Measurements from ENCODE around the gene ACSS1. TPM values are rescaled to one million over a fixed set of nuclear protein-coding genes. Genes with fewer than 3 reads are reported as not detected.

ACSS1 gene
- total RNA-seq, 1 experiment from 2014 or later: 2.3 TPM

DNA sequence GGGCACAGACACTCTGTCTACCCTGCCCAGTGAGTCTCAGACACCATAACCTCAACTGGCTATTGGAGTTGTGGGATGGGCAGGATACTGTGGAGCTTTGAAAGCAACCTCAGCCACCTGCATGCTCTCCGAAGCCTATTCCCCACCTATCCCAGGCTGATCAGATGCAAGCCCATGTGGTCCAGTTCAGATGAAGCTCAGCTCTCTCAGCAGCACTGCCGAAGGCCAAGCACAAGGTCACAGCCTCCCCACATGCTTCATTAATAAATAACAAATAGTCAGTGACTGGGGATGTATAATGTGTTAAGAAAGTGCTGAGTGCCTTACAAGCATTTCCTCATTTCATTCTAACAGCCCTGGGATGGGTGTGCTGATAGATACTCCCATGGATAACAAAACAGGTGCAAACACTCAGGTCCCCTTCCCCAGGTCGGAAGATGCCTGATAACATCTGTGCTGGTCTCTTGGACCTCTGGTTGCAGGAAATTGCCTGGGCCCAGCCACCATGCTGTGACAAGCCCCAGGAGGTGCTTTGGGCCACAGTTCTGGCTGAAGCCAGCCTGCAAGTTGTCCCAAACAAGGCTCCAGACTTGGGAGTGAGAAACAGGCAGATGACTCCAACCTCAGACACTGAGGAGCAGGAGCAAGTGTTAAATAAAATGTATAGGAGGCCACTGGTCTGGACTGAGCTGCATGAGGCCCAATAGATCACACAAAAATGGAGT is 3.7 kb downstream of the ACSS1 start:
- no peaks in the 10 kb centered on the region for H3K27me3 ChIP-seq (ENCODE audit: low read length)
- no peak overlapping the region for H2AFZ ChIP-seq (ENCODE audit: low read length)
- POLR2A ChIA-PET (ENCODE audit: unreplicated experiment): no interaction called here
- TF ChIP-seq EZH2 (IDR thresholded peaks at IDR 0.05; ENCODE audit: low read length, unreplicated experiment): no peak
- H3K9me3 ChIP-seq (ENCODE audit: low read length): no peaks in the 10 kb centered on the region
- no peak overlapping the region for H3K4me3 ChIP-seq (ENCODE audit: low read length)
- peaks cover 20% of the 10 kb centered on the region for H3K4me1 ChIP-seq (ENCODE audit: insufficient read depth, low read length)
- intact Hi-C loops (cut with micrococcal nuclease): no loop called here
- no peaks in the 10 kb centered on the region for H3K36me3 ChIP-seq (ENCODE audit: low read depth, low read length)
- H3K9me2 ChIP-seq (replicated peaks; ENCODE audit: low read length): no peaks in the 10 kb centered on the region
- CTCF ChIA-PET: no interaction called here
- H3F3A ChIP-seq (ENCODE audit: low read length, unreplicated experiment): no peaks in the 10 kb centered on the region
- ATAC-seq (no peak), DNase-seq (no peak)
- no peak overlapping the region for H3K9ac ChIP-seq (ENCODE audit: low read length)
- no peak overlapping the region for H3K4me2 ChIP-seq (ENCODE audit: low read length)
- no peak overlapping the region for H3K27ac ChIP-seq (ENCODE audit: low read length)
- no peaks in the 10 kb centered on the region for H3K79me2 ChIP-seq (ENCODE audit: low read length)
- no peaks in the 10 kb centered on the region for H4K20me1 ChIP-seq (ENCODE audit: low read length)
- no TSS peak for BruUV-seq (replicated peaks)

DNA sequence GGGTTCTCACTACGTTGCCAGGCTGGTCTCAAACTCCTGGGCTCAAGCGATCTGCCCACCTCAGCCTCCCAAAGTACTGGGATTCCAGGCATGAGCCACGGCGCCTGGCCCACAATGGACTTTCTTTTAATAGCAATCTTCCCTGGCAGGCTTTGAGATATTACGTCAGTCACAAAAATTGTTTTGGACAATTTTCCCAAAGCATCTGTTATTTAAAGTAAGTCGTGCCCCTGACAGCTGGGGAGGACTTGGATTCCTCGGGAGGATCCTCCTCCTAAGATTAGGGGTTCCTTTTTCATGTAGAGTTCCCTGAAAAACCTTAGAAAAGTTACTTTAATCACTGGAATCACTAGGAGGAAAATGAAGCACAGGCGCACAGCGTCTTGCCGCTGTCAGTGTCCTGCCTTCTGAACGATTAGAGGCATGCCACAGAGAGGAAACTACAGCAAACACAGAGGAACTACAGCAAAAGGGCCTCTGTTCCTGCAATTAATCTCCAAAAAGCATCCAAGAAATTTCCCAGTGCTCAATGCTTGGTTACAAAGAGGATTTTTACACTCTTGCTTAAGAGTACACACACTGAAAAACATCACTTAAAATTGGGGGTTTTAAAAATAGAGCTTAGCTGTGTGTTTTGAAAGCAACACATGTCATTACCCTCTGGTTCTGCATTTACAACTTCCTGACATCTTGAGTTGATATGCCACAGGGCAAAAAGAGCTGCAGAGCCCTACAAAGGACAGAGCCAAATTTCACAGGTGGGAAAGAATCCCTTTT is 4.5 kb downstream of the ACSS1 start:
- POLR2A ChIA-PET (ENCODE audit: unreplicated experiment): no interaction called here

DNA sequence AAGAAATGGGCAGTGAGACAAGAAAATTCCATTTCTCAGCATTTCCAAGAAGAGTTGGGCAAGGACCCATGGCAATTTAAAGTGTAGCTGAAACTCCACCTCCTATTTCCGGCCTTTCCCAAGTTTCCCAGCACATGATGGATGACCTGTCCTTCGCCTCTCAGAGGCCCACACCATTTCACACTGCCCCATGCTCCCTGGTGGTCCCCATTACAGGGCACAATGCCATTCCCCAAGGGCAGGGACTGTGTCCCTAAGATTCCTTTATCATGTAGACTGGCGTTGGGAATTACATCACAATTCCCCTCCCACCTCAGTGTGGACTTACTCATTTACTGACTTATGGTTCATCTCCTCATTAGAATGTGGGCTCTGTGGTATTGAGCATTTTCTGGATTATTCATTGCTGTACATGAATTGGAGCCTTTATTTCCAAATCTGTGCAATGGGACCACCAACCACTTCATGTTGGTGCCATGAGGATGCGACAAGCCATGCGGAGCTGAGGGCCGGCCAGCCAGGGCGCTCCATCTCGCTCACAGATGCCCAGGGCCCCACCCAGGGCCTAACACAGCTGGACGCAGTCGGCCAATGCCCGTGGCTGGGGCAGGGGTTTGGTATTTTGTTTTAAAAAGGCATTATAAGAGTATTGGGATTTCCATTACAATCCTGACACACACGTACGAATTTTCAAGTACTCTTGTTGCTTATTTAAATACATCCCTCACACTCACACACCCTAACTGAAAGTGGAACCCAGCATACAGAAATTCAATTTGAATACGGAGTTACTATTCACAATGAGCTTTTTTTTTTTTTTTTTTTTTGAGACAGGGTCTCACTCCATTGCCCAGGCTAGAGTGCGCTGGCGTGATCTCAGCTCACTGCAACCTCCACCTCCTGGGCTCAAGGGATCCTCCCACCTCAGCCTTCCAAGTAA is 5.4 kb downstream of the ACSS1 start:
- H3K4me1 ChIP-seq (ENCODE audit: insufficient read depth, low read length): peaks cover 15% of the 10 kb centered on the region
- no peaks in the 10 kb centered on the region for H3K9me2 ChIP-seq (replicated peaks; ENCODE audit: low read length)
- no peaks in the 10 kb centered on the region for H3K79me2 ChIP-seq (ENCODE audit: low read length)
- ATAC-seq: no peak
- H3K36me3 ChIP-seq (ENCODE audit: low read depth, low read length): no peaks in the 10 kb centered on the region
- no peak for DNase-seq
- no peaks in the 10 kb centered on the region for H3F3A ChIP-seq (ENCODE audit: low read length, unreplicated experiment)
- H3K27ac ChIP-seq (ENCODE audit: low read length): no peak overlapping the region
- no peaks in the 10 kb centered on the region for H4K20me1 ChIP-seq (ENCODE audit: low read length)
- no peak overlapping the region for H3K9ac ChIP-seq (ENCODE audit: low read length)
- no peak overlapping the region for H2AFZ ChIP-seq (ENCODE audit: low read length)
- intact Hi-C loops (cut with micrococcal nuclease): no loop called here
- ChIA-PET CTCF (no interaction called here), POLR2A (ENCODE audit: unreplicated experiment) (no interaction called here)
- no peaks in the 10 kb centered on the region for H3K9me3 ChIP-seq (ENCODE audit: low read length)
- no peaks in the 10 kb centered on the region for H3K27me3 ChIP-seq (ENCODE audit: low read length)
- no peak overlapping the region for H3K4me2 ChIP-seq (ENCODE audit: low read length)
- H3K4me3 ChIP-seq (ENCODE audit: low read length): no peak overlapping the region
- TF ChIP-seq, protein P1, sequence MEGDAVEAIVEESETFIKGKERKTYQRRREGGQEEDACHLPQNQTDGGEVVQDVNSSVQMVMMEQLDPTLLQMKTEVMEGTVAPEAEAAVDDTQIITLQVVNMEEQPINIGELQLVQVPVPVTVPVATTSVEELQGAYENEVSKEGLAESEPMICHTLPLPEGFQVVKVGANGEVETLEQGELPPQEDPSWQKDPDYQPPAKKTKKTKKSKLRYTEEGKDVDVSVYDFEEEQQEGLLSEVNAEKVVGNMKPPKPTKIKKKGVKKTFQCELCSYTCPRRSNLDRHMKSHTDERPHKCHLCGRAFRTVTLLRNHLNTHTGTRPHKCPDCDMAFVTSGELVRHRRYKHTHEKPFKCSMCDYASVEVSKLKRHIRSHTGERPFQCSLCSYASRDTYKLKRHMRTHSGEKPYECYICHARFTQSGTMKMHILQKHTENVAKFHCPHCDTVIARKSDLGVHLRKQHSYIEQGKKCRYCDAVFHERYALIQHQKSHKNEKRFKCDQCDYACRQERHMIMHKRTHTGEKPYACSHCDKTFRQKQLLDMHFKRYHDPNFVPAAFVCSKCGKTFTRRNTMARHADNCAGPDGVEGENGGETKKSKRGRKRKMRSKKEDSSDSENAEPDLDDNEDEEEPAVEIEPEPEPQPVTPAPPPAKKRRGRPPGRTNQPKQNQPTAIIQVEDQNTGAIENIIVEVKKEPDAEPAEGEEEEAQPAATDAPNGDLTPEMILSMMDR (conservative IDR thresholded peaks at IDR 0.05; ENCODE audit: low read depth, low read length): no peak
- TF ChIP-seq EZH2 (IDR thresholded peaks at IDR 0.05; ENCODE audit: low read length, unreplicated experiment): no peak
- no peak for TF ChIP-seq EZH2phosphoT487 (IDR thresholded peaks at IDR 0.05; ENCODE audit: borderline replicate concordance, low read length)
- BruUV-seq (replicated peaks): no TSS peak

More for the DNA sequence above, 4.5 kb downstream of the ACSS1 start:
- Histone ChIP-seq H3K4me2 (ENCODE audit: low read length) (no peak overlapping the region), H4K20me1 (ENCODE audit: low read length) (no peaks in the 10 kb centered on the region), H3K27me3 (ENCODE audit: low read length) (no peaks in the 10 kb centered on the region), H3K9me2 (replicated peaks; ENCODE audit: low read length) (no peaks in the 10 kb centered on the region), H3F3A (ENCODE audit: low read length, unreplicated experiment) (no peaks in the 10 kb centered on the region), H3K9ac (ENCODE audit: low read length) (no peak overlapping the region), H3K79me2 (ENCODE audit: low read length) (no peaks in the 10 kb centered on the region), H2AFZ (ENCODE audit: low read length) (no peak overlapping the region), H3K4me1 (ENCODE audit: insufficient read depth, low read length) (peaks cover 17% of the 10 kb centered on the region), H3K4me3 (ENCODE audit: low read length) (no peak overlapping the region), H3K36me3 (ENCODE audit: low read depth, low read length) (no peaks in the 10 kb centered on the region), H3K9me3 (ENCODE audit: low read length) (no peaks in the 10 kb centered on the region), H3K27ac (ENCODE audit: low read length) (no peak overlapping the region)
- BruUV-seq (replicated peaks): no TSS peak
- DNase-seq (no peak), ATAC-seq (no peak)
- intact Hi-C loops (cut with micrococcal nuclease): no loop called here
- TF ChIP-seq EZH2phosphoT487 (IDR thresholded peaks at IDR 0.05; ENCODE audit: borderline replicate concordance, low read length) (no peak), EZH2 (IDR thresholded peaks at IDR 0.05; ENCODE audit: low read length, unreplicated experiment) (no peak)
- TF ChIP-seq, protein P1 (conservative IDR thresholded peaks at IDR 0.05; ENCODE audit: low read depth, low read length): no peak
- CTCF ChIA-PET: no interaction called here
